OCI-LY7 (cell line): ENCODE data around the gene BRD1.

ENCODE experiments used
- CTCF ChIP-seq: fragments of 200-600 bp; sonication (generic); conservative IDR thresholded peaks from 2 replicates; pipeline ENCODE4 v1.5.1; 2014; ENCODE audit warnings: mild to moderate bottlenecking, antibody characterized with exemption, low read length, moderate library complexity, mixed read lengths
- EZH2phosphoT487 ChIP-seq: fragments of 200-600 bp; sonication (generic); IDR thresholded peaks from 2 replicates; pipeline ENCODE4 v1.6.1; 2018; ENCODE audit warnings: low read depth, borderline replicate concordance, mild to moderate bottlenecking, mixed run types, antibody characterized with exemption, low read length, moderate library complexity, mixed read lengths

GRCh38 chr22:49838771-49839717 lies 11.4 kb upstream of the BRD1 start:
- TF ChIP-seq CTCF (no peak), EZH2phosphoT487 (no peak)
